ENCODE results near the gene MEAF6. TPM values are rescaled to one million over a fixed set of nuclear protein-coding genes. Genes with fewer than 3 reads are reported as not detected.
"Not testable (repeated sequence)": the region's sequence is repeated elsewhere in the genome, so short reads cannot be mapped to it uniquely, and the experiment has no call there.

The MEAF6 gene
- polyA plus RNA-seq, 1 donor from 2014 or later, result 151 TPM

DNA sequence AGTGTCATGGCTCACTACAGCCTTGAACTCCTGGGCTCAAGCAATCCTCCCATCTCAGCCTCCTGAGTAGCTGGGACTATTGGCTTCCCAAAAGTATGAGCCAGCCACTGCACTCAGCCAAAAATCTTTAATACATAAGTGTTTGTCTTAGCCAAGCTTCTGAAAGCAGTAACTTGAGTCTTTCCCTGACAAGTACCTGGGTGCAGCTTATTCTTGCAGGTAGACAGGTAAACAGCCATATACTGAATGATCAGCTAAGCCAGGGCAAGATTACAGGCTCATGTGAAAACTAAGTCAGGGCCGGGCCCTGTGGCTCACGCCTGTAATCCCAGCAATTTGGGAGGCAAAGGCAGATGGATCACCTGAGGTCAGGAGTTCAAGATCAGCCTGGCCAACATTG is 7.8 kb downstream of the MEAF6 start:
- Mint-ChIP-seq H3K9me3 (no peaks in the 10 kb centered on the region), H3K27ac (peak overlapping the region in 1 of 3 donors; percentile 64), H3K27me3 (no peaks in the 10 kb centered on the region), H3K4me1 (peaks cover 22 to 25% (median 25%) of the 10 kb centered on the region in 3 donors), H3K36me3 (peaks cover 9% of the 10 kb centered on the region), H3K4me3 (no peak overlapping the region)

DNA sequence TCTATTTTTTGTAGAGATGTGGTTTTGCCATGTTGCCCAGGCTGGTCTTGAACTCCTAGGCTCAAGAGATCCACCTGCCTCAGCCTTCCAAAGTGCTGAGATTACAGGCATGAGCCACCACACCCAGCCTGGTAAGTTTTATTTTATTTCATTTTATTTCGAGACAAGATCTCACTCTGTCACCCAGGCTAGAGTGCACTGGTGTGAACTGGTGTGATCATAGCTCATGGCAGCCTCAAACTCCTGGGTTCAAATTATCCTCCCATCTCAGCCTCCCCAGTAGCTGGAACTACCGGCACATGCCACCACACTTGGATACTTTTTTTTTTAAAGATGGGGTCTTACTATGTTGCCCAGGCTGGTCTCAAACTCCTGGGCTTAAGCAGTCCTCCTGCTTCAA is 11.8 kb downstream of the MEAF6 start:
- peaks cover 9 to 15% (median 10%) of the 10 kb centered on the region in 3 donors for H3K4me1 Mint-ChIP-seq
- H3K4me3 Mint-ChIP-seq, H3K9me3 Mint-ChIP-seq, H3K36me3 Mint-ChIP-seq, H3K27me3 Mint-ChIP-seq, H3K27ac Mint-ChIP-seq: not testable (repeated sequence)

DNA sequence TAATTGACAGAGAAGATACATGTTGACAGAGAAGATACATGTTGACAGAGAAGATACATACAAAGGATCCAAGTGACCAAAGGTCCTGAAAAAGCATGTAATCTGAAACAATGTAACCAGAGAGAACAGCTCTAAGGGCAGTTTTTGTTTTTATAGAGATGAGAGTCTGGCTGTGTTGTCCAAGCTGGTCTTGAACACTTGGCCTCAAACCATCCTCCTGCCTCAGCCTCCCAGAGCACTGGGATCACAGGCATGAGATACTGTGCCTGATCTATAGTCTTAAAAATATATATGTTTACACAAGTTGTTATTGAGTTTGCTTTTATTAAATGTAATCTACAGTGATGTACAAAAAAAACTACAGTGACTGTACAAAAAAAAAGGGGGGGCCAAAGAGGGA is 12.5 kb downstream of the MEAF6 start:
- Mint-ChIP-seq H3K27me3 (no peaks in the 10 kb centered on the region), H3K36me3 (peaks cover 2% of the 10 kb centered on the region), H3K9me3 (no peaks in the 10 kb centered on the region), H3K4me1 (peaks cover 4 to 8% (median 5%) of the 10 kb centered on the region in 3 donors), H3K4me3 (no peak overlapping the region), H3K27ac (no peak overlapping the region)

DNA sequence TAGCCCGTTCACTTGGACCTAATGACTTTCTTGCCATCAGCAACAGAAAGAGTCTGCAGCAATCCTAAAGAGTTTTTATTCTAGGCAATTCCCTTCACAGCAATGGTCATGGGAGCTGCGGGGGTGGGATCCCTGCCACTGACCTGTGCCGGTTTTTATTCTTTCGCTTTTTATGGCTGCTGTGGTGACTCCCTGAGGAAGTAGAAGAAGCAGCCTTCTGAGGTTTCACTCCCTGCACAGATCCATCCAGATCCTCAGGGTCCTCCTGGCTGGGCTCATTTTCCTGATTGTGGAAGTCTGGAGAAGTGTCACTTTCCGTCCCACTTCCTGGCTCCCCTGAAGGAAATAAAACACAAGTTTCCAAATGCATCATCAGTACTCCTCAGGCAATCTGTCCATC is 12.9 kb downstream of the MEAF6 start:
- Mint-ChIP-seq H3K4me3 (no peak overlapping the region), H3K36me3 (peaks cover 2% of the 10 kb centered on the region), H3K27me3 (no peaks in the 10 kb centered on the region), H3K9me3 (no peaks in the 10 kb centered on the region), H3K27ac (no peak overlapping the region), H3K4me1 (peaks cover 4 to 8% (median 5%) of the 10 kb centered on the region in 3 donors)

DNA sequence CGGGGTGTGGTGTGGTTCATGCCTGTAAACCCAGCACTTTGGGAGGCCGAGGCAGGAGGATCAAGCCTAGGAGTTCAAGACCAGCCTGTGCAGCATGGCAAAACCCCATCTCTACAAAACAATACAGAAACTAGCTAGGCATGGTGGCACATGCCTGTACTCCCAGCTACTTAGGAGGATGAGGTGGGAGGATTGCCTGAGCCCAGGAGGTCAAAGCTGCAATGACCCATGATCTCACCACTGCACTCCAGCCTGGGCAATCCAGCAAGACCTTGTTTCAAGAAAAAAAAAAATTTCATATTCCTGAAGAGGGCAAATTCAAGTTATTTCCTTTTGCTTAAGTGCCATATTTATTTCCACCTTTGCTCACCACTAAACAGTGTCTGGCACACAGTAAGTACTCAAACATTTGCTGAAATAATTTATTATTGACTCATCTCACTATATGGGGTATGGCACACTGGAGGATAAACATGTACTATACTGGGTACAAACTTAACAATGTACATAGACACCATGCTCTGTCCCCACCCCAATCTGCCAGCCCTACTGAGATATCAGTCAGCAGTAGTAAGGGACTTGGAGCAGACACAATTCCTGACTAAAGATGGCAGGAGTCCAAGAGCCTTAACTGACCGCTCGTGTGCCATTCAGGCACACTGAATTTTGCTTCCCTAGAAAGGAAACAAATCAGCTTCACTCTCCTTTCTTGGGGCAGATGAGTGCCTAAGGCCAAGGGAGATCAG is 15.5 kb downstream of the MEAF6 start:
- Mint-ChIP-seq H3K4me1 (peaks cover 0 to 8% (median 2%) of the 10 kb centered on the region in 3 donors), H3K36me3 (no peaks in the 10 kb centered on the region), H3K27ac (no peak overlapping the region), H3K4me3 (peak overlapping the region in 1 of 4 donors; percentile 5), H3K9me3 (no peaks in the 10 kb centered on the region), H3K27me3 (no peaks in the 10 kb centered on the region)

DNA sequence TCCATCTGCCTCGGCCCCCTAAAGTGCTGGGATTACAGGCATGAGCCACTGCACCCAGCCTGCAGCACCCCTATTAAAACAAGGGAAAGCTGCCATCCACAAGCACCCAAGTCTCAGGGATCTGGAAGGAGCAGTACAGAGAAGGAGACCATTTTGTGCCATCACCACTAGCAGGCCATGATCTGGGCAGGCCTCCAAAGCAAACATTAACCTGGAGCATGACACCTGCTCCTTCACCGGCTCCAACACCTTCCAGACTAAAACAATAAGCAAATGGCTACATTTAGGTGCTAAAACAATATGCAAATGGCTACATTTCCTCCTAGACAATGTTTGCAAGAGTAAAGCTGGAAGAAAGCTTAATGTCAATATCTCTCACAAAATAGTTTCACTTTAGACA is 16.7 kb downstream of the MEAF6 start:
- no peak overlapping the region for H3K4me3 Mint-ChIP-seq
- H3K36me3 Mint-ChIP-seq, result peaks cover 6% of the 10 kb centered on the region
- H3K4me1 Mint-ChIP-seq, result peaks cover 0 to 7% (median 2%) of the 10 kb centered on the region in 3 donors
- no peaks in the 10 kb centered on the region for H3K27me3 Mint-ChIP-seq
- no peak overlapping the region for H3K27ac Mint-ChIP-seq
- H3K9me3 Mint-ChIP-seq, result no peaks in the 10 kb centered on the region

DNA sequence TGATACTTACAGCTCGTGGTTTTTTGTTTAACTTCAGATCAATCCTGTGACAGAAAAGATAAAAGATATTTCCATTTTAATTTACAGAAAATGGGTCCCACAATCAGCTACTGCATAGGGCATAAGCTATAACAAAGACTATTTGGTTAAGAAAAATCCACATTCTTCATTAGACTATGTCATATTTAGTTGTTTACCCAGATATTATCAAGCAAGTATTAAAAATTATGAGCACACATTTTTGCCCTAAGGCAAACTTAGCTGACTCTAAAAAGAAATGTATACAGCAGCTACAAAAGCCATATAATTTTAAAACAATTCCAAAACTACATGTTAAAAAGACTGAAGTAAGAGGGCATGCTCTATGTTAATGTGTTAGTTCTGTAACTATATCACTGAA is 18.7 kb downstream of the MEAF6 start:
- Mint-ChIP-seq H3K27me3 (no peaks in the 10 kb centered on the region), H3K36me3 (peaks cover 6% of the 10 kb centered on the region), H3K27ac (no peak overlapping the region), H3K4me3 (no peak overlapping the region), H3K4me1 (peaks cover 0 to 7% (median 2%) of the 10 kb centered on the region in 3 donors), H3K9me3 (no peaks in the 10 kb centered on the region)

DNA sequence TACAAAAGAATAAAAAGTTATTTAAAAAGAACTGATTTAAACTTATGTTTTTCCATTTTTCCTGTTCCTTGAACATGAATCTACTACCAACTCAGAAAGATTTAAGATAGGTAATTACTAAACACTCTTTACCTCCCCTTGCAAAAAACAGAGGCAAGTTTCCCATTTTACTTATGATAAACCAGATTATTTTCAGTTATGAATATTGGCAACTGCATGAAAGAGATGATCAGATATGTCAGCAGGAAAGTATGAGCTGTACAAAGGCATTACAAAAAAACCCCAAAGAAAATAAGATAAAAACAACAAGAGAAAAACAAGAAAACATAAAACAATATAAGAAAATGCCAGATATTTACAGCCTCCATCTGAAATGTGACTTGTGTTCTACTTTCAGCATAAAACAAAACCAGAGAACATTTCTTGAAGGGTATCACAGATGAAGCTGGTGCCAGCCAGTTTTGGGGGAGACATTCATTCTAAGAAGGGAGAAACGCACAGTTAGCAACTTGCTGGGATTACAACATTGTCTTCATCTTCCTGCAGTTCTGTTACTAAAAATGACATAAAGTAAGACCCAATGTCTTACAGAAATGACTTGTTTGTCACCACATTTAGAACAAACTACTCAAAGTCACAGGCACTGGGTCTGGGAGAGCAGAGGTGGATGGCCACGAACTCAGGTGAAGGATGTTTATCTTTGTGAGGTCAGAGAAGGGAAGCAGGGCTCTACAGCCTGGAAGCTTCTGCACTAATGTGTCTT is 21.0 kb downstream of the MEAF6 start:
- Mint-ChIP-seq H3K27ac (peak overlapping the region in 1 of 3 donors; percentile 80), H3K27me3 (no peaks in the 10 kb centered on the region), H3K4me3 (peak overlapping the region in 1 of 4 donors; percentile 24), H3K36me3 (peaks cover 6% of the 10 kb centered on the region), H3K9me3 (no peaks in the 10 kb centered on the region), H3K4me1 (peaks cover 0 to 6% (median 2%) of the 10 kb centered on the region in 3 donors)

DNA sequence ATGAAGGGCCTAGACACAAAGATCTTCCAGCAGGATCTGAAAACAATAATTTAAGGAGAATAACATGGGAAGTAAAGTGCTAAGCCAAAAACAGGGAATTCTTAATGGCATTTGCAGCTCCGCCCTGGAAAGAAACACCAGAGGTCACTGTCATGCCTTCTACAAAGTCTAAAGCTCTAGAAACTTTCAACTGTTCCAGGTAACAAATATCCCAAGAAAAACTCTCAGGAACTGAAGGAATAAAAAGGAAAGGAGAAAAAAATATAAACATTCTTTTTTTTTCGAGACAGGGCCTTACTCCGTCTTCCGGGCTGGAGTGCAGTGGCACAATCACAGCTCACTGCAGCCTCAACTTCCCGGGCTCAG is 27.0 kb downstream of the MEAF6 start:
- H3K36me3 Mint-ChIP-seq, result no peaks in the 10 kb centered on the region
- no peak overlapping the region for H3K4me3 Mint-ChIP-seq
- H3K9me3 Mint-ChIP-seq, result no peaks in the 10 kb centered on the region
- no peaks in the 10 kb centered on the region for H3K27me3 Mint-ChIP-seq
- peaks cover 4 to 16% (median 13%) of the 10 kb centered on the region in 3 donors for H3K4me1 Mint-ChIP-seq
- peak overlapping the region in 1 of 3 donors; percentile 52 for H3K27ac Mint-ChIP-seq

DNA sequence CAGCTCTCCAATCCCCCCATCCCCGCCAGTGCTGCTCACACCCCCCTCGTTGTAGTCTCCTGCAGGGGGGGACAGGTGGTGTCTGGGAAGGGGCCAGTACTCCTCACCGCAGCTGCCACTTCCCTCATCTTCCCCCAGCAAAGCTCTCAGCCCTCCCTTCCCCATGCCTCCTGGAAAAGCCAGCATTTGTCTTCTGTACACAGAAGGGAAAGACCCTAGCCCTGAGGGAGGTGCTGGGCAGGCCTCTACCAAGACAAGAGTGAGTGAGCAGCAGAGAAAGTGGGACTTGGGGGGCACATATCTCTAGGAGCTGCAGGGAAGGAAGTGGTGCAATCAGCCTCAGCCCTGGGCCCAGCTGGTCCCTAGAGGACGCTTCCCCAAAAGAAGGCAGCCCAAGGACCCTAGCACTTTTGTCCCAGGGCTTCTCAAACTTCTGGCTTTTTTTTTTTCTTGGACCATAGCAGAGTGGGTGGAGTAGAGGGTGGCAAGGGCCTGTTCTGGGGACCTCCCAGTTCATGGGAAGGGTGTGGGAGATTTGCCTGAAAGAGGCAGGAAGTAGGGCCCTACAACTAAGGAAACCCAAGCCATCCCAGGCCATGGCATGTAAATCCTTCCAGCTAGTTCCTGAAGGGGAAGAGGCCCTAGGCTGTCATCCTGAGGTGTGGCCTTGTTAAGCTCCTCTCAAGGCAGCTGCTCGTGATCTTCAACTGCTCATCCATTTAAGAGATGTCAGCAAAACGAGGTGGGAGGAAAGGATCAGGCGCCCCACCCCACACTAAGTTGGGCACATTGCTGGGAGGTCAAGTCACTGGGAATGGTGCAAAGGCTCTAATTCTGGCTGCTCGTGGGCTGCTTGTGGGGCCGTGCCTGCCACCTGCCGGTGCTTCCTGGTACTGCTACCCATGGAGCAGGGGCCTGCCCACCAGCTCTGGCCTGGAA is 27.6 kb downstream of the MEAF6 start:
- H3K36me3 Mint-ChIP-seq, result no peaks in the 10 kb centered on the region
- peak overlapping the region in 1 of 4 donors; percentile 60 for H3K4me3 Mint-ChIP-seq
- H3K4me1 Mint-ChIP-seq, result peaks cover 4 to 16% (median 13%) of the 10 kb centered on the region in 3 donors
- H3K9me3 Mint-ChIP-seq, result no peaks in the 10 kb centered on the region
- no peaks in the 10 kb centered on the region for H3K27me3 Mint-ChIP-seq
- H3K27ac Mint-ChIP-seq, result peak overlapping the region; percentile 52 to 88 (median 80)

DNA sequence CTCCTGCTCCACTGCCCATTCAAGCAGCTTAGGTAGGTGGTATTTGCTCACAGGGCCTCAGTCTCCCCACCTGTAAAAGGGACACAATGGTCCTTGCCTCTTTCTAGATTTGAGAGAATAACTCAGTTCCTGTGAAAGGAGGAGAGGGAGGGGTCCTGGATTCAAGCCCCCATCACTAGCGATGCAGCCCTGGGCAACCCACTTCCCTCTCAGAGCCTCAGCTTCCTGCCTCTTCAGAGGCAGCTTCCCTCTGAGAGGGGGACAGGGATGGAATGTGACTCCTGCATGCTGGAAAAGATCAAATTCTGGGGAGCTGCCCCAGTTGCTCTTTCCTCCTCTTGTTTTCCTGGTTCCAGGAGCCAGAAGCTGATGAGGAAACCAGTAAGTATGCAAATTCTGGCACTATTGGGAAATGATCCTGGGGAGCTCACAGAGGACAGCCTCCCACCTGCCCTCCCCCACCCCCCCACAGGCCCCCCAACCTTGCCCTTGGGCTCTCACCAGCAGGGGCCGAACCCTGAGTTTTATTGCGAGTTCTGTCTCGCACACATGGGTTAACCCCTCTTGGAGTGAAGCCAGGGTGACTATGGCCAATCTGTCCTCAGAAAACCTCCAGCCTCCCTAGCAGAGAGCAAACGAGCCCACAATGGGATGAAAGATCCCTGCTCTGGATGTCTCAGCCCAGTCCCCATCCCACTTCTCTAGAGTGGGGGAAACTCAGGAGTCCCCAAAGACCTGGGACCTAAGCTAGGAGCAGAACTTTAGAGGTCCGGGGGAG is 28.5 kb downstream of the MEAF6 start:
- peak overlapping the region; percentile 62 to 88 (median 84) for H3K27ac Mint-ChIP-seq
- H3K4me3 Mint-ChIP-seq, result no peak overlapping the region
- H3K36me3 Mint-ChIP-seq, result no peaks in the 10 kb centered on the region
- H3K27me3 Mint-ChIP-seq, result no peaks in the 10 kb centered on the region
- peaks cover 4 to 16% (median 13%) of the 10 kb centered on the region in 3 donors for H3K4me1 Mint-ChIP-seq
- no peaks in the 10 kb centered on the region for H3K9me3 Mint-ChIP-seq

DNA sequence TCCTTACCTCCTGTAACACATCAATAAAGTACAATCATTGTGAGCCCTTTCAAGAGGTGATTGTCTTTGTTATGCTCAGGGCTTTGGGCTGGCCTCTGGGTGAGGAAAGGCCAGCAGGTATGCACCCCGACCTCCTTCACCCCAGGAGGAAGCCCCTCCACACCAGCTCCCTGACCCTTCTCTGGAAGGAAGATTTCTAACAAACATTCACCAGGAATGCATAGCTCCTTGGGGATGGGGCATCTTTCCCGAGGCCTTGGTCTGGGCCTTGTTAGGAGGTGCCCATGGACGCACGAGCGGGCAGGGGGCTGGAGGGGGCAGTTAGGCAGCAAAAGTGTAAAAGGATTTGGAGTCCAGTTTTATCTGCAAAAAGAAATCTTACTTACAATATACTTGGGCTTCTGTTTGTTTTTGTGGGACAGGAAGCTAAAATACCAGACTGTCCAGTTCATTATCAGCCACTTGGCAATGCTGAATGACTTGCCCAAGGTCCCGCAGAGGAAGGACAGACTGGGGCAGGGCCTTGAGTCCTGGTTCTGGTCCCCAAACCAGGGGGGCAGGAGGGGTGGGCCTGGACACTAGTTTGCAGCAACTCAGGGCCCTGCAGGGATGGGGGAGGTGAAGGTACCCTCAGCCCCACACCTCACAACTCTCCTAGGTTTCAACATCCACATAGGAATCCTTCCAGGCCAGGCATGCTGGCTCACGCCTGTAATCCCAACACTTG is 30.1 kb downstream of the MEAF6 start:
- H3K27ac Mint-ChIP-seq, result peak overlapping the region in 2 of 3 donors; percentile 44 to 88
- peaks cover 7 to 18% (median 13%) of the 10 kb centered on the region in 3 donors for H3K4me1 Mint-ChIP-seq
- H3K4me3 Mint-ChIP-seq, result peak overlapping the region in 2 of 4 donors; percentile 33 to 51
- no peaks in the 10 kb centered on the region for H3K36me3 Mint-ChIP-seq
- H3K27me3 Mint-ChIP-seq, result no peaks in the 10 kb centered on the region
- H3K9me3 Mint-ChIP-seq, result no peaks in the 10 kb centered on the region

DNA sequence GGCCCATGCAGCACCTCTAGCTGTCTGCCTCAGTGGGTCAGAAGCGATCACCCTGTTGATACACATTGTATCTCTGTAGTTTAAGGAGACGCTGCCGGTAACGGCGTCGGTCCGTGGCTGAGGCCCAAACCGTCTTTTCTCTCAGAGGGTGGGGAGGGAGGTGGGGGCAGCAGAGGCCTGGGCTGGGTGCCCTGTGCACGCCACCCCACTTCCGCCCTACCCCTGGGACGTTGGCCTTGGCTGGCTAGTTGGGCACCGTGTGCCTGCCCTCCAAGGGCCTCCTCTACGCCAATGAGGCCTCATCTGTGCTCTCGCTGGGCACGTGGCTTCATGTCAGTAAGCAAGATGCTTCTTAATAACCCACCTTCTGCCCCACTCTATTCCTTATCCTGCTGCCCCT is 30.8 kb downstream of the MEAF6 start:
- Mint-ChIP-seq H3K9me3 (no peaks in the 10 kb centered on the region), H3K36me3 (no peaks in the 10 kb centered on the region), H3K4me3 (peak overlapping the region in 1 of 4 donors; percentile 33), H3K4me1 (peaks cover 14 to 18% (median 17%) of the 10 kb centered on the region in 3 donors), H3K27me3 (no peaks in the 10 kb centered on the region), H3K27ac (peak overlapping the region in 1 of 3 donors; percentile 44)
